ENCODE results near the gene SORCS2. TPM values are rescaled to one million over a fixed set of nuclear protein-coding genes. Genes with fewer than 3 reads are reported as not detected.

The SORCS2 gene
- total and polyA plus RNA-seq, 2 experiments from 2014 or later = 0.38 to 1.4 TPM

GRCh38 chr4:7418131-7418943, 226.0 kb downstream of the SORCS2 start:
- Histone ChIP-seq H3K9me2 (ENCODE audit: insufficient read depth) (no peaks in the 10 kb centered on the region), H3K27ac (no peak overlapping the region), H3K4me1 (ENCODE audit: insufficient read depth) (no peaks in the 10 kb centered on the region), H3K4me2 (ENCODE audit: unreplicated experiment) (no peak overlapping the region), H3K27me3 (replicated peaks; ENCODE audit: insufficient read depth) (peaks cover 8% of the 10 kb centered on the region; the same call in 1 of the 2 replicates), H3K9me3 (ENCODE audit: low read depth) (no peaks in the 10 kb centered on the region), H3K4me3 (no peak overlapping the region), H3K9ac (no peak overlapping the region), H3K36me3 (ENCODE audit: low read depth) (no peaks in the 10 kb centered on the region), H4K20me1 (ENCODE audit: insufficient read depth) (no peaks in the 10 kb centered on the region), H3F3A (ENCODE audit: insufficient read depth) (no peaks in the 10 kb centered on the region), H3K79me2 (ENCODE audit: insufficient read depth) (no peaks in the 10 kb centered on the region), H2AFZ (no peak overlapping the region)
- in situ Hi-C loops (cut with MboI) = no loop called here
- TF ChIP-seq EZH2 (IDR thresholded peaks at IDR 0.05; ENCODE audit: insufficient read depth, poor library complexity, severe bottlenecking) (no peak), EZH2phosphoT487 (IDR thresholded peaks at IDR 0.05; ENCODE audit: insufficient read depth, low read depth) (no peak)
- 65 to 72% methylated on average over 15 of the region's 15 CpGs for WGBS, 2 experiments (ENCODE audit: low coverage in 1 of 2, low lambda C conversion rate in 2 of 2, missing lambda C conversion rate in 2 of 2)
- DNase-seq = no peak

- Histone ChIP-seq H3K4me1 (ENCODE audit: insufficient read depth) (no peaks in the 10 kb centered on the region), H3K27me3 (replicated peaks; ENCODE audit: insufficient read depth) (peaks cover 3% of the 10 kb centered on the region; the same call in 1 of the 2 replicates), H3K4me3 (no peak overlapping the region), H4K20me1 (ENCODE audit: insufficient read depth) (no peaks in the 10 kb centered on the region), H3K36me3 (ENCODE audit: low read depth) (no peaks in the 10 kb centered on the region), H3K27ac (no peak overlapping the region), H3F3A (ENCODE audit: insufficient read depth) (no peaks in the 10 kb centered on the region), H3K9me2 (ENCODE audit: insufficient read depth) (no peaks in the 10 kb centered on the region), H3K79me2 (ENCODE audit: insufficient read depth) (no peaks in the 10 kb centered on the region), H3K9ac (no peak overlapping the region), H2AFZ (no peak overlapping the region), H3K4me2 (ENCODE audit: unreplicated experiment) (no peak overlapping the region), H3K9me3 (ENCODE audit: low read depth) (no peaks in the 10 kb centered on the region)
- TF ChIP-seq EZH2phosphoT487 (IDR thresholded peaks at IDR 0.05; ENCODE audit: insufficient read depth, low read depth) (no peak), EZH2 (IDR thresholded peaks at IDR 0.05; ENCODE audit: insufficient read depth, poor library complexity, severe bottlenecking) (no peak)
- 43 to 63% methylated on average over 3 to 4 of the region's 4 CpGs for WGBS, 2 experiments (ENCODE audit: low coverage in 1 of 2, low lambda C conversion rate in 2 of 2, missing lambda C conversion rate in 2 of 2)
- no peak for DNase-seq
- in situ Hi-C loops (cut with MboI) = no loop called here
These were observed 227.8 kb downstream of the SORCS2 start for GRCh38 chr4:7419961-7420660.

- H3K9ac ChIP-seq = no peak overlapping the region
- H4K20me1 ChIP-seq (ENCODE audit: insufficient read depth) = no peaks in the 10 kb centered on the region
- H3K4me3 ChIP-seq = no peak overlapping the region
- no peaks in the 10 kb centered on the region for H3K9me2 ChIP-seq (ENCODE audit: insufficient read depth)
- H3K79me2 ChIP-seq (ENCODE audit: insufficient read depth) = no peaks in the 10 kb centered on the region
- H3K27me3 ChIP-seq (replicated peaks; ENCODE audit: insufficient read depth) = peaks cover 3% of the 10 kb centered on the region; the same call in 1 of the 2 replicates
- no peaks in the 10 kb centered on the region for H3K4me1 ChIP-seq (ENCODE audit: insufficient read depth)
- no peaks in the 10 kb centered on the region for H3K9me3 ChIP-seq (ENCODE audit: low read depth)
- DNase-seq = no peak
- no peaks in the 10 kb centered on the region for H3F3A ChIP-seq (ENCODE audit: insufficient read depth)
- H3K36me3 ChIP-seq (ENCODE audit: low read depth) = no peaks in the 10 kb centered on the region
- WGBS, 2 experiments (ENCODE audit: low coverage in 1 of 2, low lambda C conversion rate in 2 of 2, missing lambda C conversion rate in 2 of 2) = 50 to 55% methylated on average over 14 of the region's 14 CpGs
- TF ChIP-seq EZH2phosphoT487 (IDR thresholded peaks at IDR 0.05; ENCODE audit: insufficient read depth, low read depth) (no peak), EZH2 (IDR thresholded peaks at IDR 0.05; ENCODE audit: insufficient read depth, poor library complexity, severe bottlenecking) (no peak)
- H2AFZ ChIP-seq = no peak overlapping the region
- in situ Hi-C loops (cut with MboI) = no loop called here
- H3K27ac ChIP-seq = no peak overlapping the region
- no peak overlapping the region for H3K4me2 ChIP-seq (ENCODE audit: unreplicated experiment)
These were observed 228.3 kb downstream of the SORCS2 start for GRCh38 chr4:7420661-7421040.

- in situ Hi-C loops (cut with MboI) = no loop called here
- no peaks in the 10 kb centered on the region for H4K20me1 ChIP-seq (ENCODE audit: insufficient read depth)
- H3K27me3 ChIP-seq (replicated peaks; ENCODE audit: insufficient read depth) = peaks cover 3% of the 10 kb centered on the region; the same call in 1 of the 2 replicates
- H3K9ac ChIP-seq = no peak overlapping the region
- TF ChIP-seq EZH2phosphoT487 (IDR thresholded peaks at IDR 0.05; ENCODE audit: insufficient read depth, low read depth) (no peak), EZH2 (IDR thresholded peaks at IDR 0.05; ENCODE audit: insufficient read depth, poor library complexity, severe bottlenecking) (no peak)
- no peaks in the 10 kb centered on the region for H3F3A ChIP-seq (ENCODE audit: insufficient read depth)
- no peaks in the 10 kb centered on the region for H3K9me2 ChIP-seq (ENCODE audit: insufficient read depth)
- no peaks in the 10 kb centered on the region for H3K4me1 ChIP-seq (ENCODE audit: insufficient read depth)
- H3K36me3 ChIP-seq (ENCODE audit: low read depth) = no peaks in the 10 kb centered on the region
- H3K27ac ChIP-seq = no peak overlapping the region
- no peaks in the 10 kb centered on the region for H3K79me2 ChIP-seq (ENCODE audit: insufficient read depth)
- DNase-seq = no peak
- H2AFZ ChIP-seq = no peak overlapping the region
- H3K4me3 ChIP-seq = no peak overlapping the region
- 70 to 74% methylated on average over 20 to 23 of the region's 24 CpGs for WGBS, 2 experiments (ENCODE audit: low coverage in 1 of 2, low lambda C conversion rate in 2 of 2, missing lambda C conversion rate in 2 of 2)
- H3K9me3 ChIP-seq (ENCODE audit: low read depth) = no peaks in the 10 kb centered on the region
- H3K4me2 ChIP-seq (ENCODE audit: unreplicated experiment) = no peak overlapping the region
These were observed 229.2 kb downstream of the SORCS2 start for GRCh38 chr4:7421356-7422150.

Data from GM23248 (cell line).